Activated CD4-positive, alpha-beta T cell treated with anti-CD3 and anti-CD28 coated beads, Interleukin-2, Interleukin-4, amounts not matched to agents 100 ng/mL and 50 ng/mL, durations not matched to agents 16 hours and 8 hours (primary cell): Measurements from ENCODE around the gene CABLES2.

ENCODE experiments used
- DNase-seq: peaks from one replicate; pipeline ENCODE4 v3.0.0-alpha.2; 2020; ENCODE audit warnings: low spot score

Gene CABLES2

GRCh38 chr20:62372042-62372993 lies 34.8 kb downstream of the CABLES2 start:
- DNase-seq: no peak

GRCh38 chr20:62371588-62372041 lies 35.5 kb downstream of the CABLES2 start:
- no peak for DNase-seq

- no peak for DNase-seq
These were observed 36.1 kb downstream of the CABLES2 start for GRCh38 chr20:62370807-62371587.

DNA sequence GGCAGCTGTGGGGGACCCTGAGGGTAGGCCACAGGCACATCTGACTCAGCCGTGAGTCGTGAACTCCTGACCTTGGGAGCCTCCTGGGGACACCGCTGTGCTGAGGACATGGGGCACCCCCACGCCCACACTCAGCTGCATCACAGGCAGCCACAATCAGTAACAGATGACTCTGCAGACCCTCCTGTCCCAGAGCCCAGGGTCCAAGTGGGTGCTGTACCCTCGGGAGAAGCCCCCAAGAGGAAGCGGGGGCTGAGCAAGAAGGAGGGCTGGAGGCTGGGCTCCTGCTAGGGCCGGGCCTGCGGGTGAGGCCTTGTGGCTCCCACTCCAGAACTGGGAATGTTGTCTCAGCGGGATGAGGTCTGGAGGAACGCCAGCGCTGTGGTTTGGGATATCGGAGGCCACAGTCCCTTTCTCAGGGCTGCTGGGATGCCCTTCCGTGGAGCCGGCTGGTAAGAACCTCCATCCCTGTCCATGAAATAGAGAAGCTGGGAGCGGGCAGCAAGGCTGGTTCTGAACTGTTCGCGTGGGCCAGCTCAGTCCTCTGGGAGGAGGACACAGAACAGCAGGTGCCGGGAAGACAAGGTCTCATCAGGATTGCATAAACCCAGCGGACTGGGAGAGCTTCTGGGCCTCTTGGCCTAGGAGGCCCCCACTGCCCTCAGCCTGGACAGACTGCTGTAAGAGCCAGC lies 36.8 kb downstream of the CABLES2 start:
- DNase-seq: no peak

DNA sequence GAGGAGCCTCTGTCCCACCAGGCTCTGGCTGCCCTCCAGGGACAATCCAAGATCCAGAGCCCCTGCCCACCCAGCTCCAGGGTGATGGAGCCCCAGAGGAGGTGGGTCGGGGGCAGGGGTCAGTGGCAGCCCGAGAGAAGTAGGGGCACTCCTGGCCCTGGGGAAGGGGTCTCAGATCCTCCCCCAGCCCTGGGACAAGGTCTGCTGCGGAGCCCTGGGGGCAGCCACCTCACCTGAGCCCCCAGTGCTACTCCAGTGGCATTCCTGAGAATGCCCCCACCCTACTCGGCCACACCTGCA lies 37.3 kb downstream of the CABLES2 start:
- DNase-seq: no peak

DNA sequence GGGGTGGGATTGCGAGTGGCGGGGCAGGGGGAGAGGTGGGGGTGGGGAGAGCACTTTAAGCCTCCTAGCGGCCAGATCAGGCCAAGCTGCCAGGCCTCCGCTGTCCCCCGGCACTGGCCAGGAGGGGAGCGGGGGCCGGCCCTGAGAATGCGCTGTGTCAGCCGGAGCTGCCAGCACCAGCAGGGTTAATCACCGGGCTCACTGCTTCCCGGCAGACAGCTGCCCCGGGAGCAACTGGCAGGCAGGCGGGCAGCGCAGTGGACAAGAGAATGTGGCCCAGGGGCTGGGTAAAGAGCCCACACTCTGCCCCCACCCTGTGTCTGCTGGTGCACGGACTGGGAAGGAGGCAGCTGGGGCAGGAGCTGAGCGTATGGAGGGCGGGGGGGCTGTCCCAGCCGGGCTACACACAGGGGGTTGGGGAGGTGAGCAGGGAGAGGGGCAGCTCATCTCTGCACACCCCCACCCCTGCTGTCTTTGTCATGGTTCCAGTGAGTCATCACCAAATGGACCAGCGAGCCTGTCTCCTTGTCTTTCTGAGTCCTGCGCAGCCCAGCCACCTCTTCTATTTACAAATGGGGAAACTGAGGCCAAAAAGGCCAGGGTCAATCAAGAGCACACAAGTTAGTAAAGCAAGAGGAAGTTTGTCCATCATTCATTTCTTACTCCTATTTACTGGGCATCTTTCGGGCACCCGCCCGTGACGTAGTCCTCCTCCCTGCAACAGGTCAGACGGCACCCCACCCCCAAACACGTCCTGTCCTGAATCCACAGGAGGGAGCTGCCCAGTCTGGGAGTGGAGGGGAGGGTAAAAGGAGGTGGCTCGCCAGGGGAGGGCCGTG lies 37.9 kb downstream of the CABLES2 start:
- DNase-seq: no peak

DNA sequence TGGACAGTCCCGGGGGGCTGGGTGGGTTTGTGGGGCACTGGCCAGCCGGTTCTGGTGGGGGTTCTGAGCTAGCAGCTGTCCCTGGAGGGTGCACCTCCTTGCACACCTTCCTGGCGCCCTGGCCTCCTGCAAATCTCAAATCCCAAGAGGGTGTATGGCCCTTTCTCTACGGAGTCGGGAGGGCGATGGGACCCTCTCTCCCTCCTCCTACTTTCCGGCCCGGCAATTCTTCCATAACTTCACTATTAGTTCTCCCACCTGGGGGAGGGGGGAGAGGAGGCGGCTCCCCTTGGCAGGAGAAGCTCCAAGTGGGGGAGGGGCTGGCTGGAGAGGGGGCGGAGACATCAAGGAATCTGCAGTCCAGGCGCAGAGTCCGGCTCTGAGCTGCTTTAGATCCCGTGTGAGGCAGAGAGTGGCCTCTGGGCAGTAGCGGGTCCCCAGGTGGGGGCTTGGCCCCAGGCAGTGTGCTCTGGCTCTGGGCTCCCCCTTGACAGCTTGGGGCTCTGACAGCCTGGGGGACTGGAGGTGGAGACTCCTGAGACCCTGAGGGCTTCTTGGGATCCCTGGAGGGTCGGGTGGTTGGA lies 38.6 kb downstream of the CABLES2 start:
- no peak for DNase-seq

- no peak for DNase-seq
These were observed 39.3 kb downstream of the CABLES2 start for GRCh38 chr20:62367633-62368391.

DNA sequence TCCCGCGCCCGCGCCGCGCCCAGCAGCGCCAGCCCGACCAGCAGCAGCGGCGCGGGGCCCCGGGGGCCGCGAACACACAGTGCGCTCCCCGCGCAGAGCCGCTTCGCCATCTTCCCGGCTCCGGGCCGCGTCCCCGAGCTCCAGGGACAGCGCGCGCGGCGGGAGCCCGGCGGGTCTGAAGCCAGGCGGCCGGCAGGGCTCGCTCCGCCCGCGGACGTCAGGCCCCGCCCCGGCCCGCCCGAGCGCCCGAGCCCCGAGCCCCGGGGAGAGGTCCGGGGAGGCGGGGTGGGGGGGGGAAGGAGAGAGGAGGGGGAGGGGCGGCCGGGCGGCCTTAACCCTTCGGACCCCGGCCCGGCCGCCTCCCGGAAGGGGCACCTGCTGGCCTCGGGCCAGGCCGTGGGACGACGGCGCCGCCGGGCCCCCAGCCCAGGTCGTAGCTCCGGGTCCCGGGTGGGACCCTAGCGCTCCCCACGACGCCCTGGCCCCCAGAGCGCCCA lies 39.9 kb downstream of the CABLES2 start, which contains the start of gene LAMA5:
LAMA5 (minus strand) TSS at position 177 of the 497 bp plus-strand sequence; CDS start at position 110, 67 bp downstream.
- no peak for DNase-seq

GRCh38 chr20:62366370-62367135 lies 40.5 kb downstream of the CABLES2 start:
- no peak for DNase-seq

DNA sequence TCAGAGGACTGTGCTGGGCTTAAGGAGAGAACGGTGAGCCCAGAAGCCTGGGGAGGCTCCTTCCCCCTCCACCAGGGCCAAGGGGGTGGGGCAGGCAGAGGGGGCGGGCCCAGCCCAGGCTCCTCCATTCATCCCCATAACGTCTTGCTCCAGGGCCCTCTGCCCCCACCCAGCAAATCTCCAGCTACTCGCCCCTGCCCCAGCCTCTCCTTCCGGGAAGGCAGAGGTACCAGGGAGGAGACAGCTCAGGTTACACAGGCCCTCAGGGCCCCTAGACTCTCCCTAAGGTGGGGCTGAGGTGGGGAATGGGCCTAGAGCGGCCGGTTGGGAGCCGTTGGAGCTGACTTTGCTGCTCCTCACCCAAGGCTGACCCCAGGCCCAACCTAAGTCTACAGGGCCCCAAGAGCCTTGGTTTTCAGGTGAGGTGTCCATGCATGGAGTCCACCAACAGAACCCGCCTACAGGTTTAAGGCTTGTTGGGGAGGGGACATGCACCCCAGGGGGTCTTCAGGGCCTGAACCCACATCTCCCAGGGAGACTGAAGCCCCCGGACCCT lies 41.2 kb downstream of the CABLES2 start:
- no peak for DNase-seq

DNA sequence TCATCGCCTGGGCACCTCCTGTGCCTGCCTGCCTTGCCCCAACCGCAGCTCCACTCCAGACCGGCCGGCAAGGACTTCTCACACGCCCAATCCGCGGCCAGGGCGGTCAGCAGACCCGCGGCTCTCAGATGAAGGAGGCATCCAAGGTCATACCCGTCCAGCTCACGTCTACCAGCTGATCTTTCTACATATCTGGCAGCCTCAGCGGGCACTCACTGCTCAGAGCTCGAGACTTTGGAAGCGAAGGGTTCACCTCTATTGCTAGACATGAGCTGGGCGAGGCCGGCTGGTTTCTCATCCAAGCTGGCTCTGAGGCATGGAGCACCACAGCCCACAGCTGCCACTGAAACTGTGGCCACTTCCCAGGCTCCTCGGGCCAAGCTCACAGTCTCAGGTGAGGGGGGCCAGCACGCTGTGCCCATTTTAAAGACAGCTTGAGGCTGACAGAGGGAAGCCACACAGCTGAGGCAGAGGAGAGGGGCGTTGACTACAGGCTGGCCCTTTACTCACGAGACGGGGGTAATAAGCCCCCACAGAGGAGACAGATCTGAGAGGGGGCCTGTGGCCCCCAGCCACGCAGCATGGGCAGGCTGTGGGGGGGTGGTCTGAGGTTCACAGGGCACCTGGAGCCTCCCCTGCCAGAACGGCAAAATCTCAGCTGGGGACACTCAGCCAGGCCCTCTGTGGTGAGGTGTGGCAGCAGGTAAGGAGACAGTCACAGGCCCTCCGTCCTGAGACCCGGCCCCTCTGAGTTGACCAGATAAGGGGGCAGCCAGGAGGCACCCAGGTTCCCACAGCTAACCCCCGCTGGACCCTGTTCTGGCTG lies 42.0 kb downstream of the CABLES2 start:
- DNase-seq: no peak

- no peak for DNase-seq
These were observed 42.9 kb downstream of the CABLES2 start for GRCh38 chr20:62363920-62364851.

DNA sequence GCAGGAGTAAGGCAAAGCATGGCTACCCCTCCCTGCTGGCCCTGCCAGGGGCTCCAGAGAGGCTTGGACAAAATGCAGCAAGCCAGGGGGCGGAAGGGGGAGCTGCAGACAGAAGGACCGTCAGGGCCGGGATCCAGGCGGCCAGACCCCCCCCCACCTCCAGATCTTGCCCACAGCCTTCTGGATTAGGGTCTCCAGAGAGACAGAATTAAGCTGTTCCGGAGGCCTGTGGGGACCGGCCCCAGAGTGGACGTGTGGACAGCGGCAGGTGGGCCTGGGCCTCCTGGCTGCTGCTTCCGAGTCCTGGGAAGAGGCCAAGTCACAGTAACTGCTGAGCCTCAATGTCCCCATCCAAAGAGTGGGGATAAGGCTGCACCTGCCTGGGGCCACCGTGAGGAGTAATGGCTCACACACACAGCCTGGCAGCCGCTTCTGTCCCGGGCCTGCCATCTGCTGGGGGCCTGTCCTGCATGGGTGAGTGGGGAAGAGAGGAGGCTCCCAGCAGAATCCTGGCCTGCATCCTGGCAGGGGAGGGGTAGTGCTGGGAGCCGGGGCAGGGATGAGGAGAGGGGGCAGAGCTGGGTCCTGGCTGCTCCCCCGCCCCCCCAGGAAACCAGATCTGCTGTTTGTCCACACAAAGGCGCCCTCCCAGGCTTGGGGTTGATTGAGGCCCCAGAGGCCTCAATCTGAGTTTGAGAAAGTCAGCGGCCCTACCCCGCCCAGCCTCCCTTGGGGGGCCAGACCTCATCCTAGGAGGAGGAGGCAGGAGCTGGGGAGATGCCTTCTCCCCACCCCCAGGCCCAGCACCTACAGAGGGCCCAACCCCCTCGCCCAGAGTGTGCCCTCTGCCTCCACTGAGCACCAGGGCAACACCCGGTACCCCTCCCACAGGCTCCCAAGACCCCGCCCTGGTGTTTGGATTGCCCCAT lies 43.8 kb downstream of the CABLES2 start:
- DNase-seq: no peak

DNA sequence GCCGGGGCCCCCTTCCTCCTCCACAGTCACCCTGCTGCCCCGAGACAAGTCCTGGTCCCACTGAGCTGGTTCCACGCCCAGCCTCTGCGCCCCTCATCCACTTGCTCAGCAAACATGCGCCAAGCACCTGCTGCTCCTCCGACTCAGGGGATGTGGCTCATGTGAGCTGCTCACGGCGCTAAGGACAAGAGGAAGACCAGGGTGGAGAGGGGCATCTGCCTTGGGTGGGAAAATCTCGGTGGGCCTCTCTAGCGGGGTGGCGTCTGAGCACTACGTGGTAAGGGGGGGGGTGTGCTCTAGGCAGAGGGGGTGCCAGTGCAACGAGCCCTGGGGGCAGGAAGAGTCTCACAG lies 44.5 kb downstream of the CABLES2 start:
- no peak for DNase-seq
